GM13977 (cell line): Measurements from ENCODE around the gene SLC16A9.

Experiments used
- DNase-seq: peaks from one replicate; pipeline ENCODE4 v3.0.0; 2012; ENCODE audit warnings: low spot score
- CTCF ChIP-seq: IDR thresholded peaks from 2 replicates; pipeline ENCODE4 v1.5.1; 2012; ENCODE audit warnings: mild to moderate bottlenecking, control low read depth; ENCODE audit not compliant: insufficient read depth; ENCODE audit errors: extremely low read depth, missing control alignments
- in situ Hi-C: fragments of 300-500 bp; cut with MboI; formaldehyde crosslinking; loops from one replicate; pipeline ENCODE4 v1.12.0; 2022; ENCODE audit warnings: low sequenced_read_pairs, low pct_unique_long_range_greater_than_20kb, mixed read lengths, inconsistent platforms; ENCODE audit not compliant: unreplicated experiment

Gene SLC16A9

GRCh38 chr10:59692113-59692512, 17.5 kb downstream of the SLC16A9 start:
- TF ChIP-seq CTCF, result no peak
- in situ Hi-C loops, result no loop called here
- DNase-seq, result no peak

DNA sequence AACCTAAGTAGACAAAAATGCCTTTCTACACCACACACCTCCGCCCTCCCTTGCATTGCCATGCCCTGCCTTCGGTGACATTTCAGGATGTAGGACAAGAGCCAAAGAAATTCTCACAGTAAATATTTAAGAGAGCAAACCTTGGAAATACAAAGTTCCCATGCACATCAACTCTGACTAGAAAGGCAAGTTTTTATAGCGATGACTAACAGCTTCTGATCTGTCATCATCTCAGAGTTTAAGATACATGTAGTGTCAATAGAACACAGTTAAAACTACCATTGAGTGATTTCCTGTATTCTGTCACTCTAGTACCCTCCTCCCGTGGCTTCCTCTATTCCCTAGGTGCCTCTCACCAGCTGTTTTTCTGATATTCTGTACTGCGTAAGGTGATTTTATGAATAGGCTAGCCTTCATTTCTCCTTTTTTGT, 20.7 kb downstream of the SLC16A9 start:
- in situ Hi-C loops, result no loop called here
- no peak for TF ChIP-seq CTCF
- DNase-seq, result no peak

GRCh38 chr10:59687657-59688056, 22.0 kb downstream of the SLC16A9 start:
- TF ChIP-seq CTCF, result no peak
- in situ Hi-C loops, result no loop called here
- no peak for DNase-seq

- no peak for DNase-seq
- no peak for TF ChIP-seq CTCF
- in situ Hi-C loops, result no loop called here
These were observed 25.6 kb downstream of the SLC16A9 start for GRCh38 chr10:59684006-59684405.

- no peak for DNase-seq
- in situ Hi-C loops, result no loop called here
- TF ChIP-seq CTCF, result no peak
These were observed 26.4 kb downstream of the SLC16A9 start for GRCh38 chr10:59682986-59683937.

GRCh38 chr10:59680199-59680598, 29.5 kb downstream of the SLC16A9 start:
- in situ Hi-C loops, result no loop called here
- no peak for TF ChIP-seq CTCF
- DNase-seq, result no peak
